Kidney tubule cell (primary cell): Measurements from ENCODE around the gene DTX3.
A peak's percentile ranks its signal among the peaks of the same experiment; 100 is the strongest.
"Not testable (repeated sequence)": the region's sequence is repeated elsewhere in the genome, so short reads cannot be mapped to it uniquely, and the experiment has no call there.

ENCODE experiments used
- DNase-seq: peaks from one replicate; pipeline ENCODE4 v3.0.0-alpha.2; 2018; ENCODE audit warnings: low spot score

DTX3 gene

DNA sequence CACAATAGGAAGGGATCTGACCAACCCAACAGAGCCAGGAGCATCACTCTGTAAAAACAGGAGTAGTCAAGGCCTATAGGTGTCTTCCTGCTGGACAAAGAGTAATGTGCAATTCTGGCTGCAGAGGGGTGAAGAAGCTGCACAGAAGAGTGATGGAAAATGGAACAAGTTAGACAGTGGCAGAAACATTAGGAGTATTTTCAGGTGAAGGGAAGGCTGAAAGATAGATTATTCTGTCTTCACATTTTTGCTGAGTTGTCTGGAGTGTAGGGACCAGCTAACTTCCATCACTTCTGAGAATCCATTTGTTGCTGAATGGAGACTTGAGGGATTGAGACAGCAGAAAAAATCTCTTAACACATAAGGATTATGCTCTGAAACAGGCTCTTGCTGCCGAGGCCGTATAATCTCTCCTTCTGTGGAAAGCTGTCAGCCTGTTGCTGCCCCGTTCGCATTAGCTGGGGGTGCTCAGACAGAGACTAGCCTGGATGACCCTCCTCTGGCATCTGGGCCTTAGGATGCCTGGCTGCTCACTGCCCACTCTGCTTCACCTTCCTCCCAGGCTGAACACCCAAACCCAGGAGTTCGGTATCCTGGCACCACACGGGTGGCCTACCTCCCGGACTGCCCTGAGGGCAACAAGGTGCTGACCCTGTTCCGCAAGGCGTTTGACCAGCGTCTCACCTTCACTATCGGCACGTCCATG lies 3.5 kb downstream of the DTX3 start:
- DNase-seq, result no peak

DNA sequence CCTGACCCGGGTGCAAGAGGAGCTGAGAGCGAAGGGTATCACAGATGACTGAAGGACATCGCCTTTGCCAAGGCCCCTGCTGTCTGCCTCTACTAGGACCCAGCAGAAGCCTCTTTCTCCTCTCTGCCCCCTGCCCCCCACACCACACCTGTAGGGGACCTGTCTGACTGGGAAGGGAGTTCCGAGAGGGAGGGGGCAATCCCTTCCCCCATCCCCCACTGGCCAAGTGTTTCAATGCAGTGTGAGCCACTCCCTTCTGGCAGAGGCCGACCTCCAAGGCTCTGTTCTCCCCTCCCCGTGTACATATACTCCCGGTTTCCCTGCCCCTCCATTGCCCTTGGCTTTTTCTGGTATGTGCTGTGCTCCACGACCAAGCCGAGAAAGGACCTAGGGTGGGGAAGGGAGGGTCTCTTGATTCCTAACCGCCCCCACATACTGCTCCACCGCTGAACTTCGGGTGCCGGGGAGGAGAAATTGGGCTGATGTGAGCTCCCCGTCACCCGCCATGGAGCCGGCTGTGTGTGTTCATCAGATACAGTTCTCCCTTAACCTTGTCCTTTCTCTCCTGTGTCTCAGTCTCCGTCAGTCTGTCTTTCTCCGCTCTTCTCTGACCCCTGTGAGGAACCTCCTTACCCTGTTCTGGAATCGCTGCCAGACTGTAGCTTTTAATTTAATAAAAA lies 4.6 kb downstream of the DTX3 start:
- DNase-seq, result no peak

DNA sequence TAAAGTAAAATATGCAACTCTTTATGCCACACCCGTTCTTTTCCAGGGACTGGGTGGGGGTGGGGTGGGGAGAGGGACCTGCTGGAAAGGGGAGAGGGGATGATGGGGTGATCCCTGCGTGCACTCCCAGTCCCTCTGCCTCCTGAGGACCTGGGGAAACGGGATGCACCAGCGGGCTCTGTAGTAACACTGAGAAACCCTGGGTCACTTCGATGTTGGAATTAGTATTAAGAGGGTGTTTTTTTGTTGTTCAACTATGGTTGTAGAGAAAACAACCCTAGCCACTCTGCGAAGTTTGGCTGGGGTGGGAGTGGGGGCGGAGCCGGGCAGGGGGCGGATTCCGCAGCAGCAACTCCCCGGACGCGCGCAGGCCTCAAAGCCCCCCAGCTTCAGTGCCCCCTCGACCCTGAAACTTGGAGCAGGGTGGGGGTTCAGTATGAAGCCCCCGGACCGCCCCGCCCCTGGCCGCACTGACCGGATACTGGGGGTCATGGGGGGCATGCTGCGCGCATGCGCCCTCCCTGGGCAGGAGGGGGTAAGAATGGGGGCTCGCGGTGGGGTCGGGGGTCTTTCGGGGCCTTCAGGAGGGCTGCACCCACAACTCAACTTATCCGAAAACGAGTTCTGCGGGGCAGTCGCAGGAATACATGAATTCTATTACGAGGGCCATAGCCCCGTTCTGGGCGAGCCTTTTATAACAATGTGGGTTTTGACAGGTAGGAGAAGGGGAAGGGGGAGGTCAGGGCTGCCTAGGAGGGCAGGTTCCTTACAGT lies 5.3 kb downstream of the DTX3 start:
- no peak for DNase-seq

DNA sequence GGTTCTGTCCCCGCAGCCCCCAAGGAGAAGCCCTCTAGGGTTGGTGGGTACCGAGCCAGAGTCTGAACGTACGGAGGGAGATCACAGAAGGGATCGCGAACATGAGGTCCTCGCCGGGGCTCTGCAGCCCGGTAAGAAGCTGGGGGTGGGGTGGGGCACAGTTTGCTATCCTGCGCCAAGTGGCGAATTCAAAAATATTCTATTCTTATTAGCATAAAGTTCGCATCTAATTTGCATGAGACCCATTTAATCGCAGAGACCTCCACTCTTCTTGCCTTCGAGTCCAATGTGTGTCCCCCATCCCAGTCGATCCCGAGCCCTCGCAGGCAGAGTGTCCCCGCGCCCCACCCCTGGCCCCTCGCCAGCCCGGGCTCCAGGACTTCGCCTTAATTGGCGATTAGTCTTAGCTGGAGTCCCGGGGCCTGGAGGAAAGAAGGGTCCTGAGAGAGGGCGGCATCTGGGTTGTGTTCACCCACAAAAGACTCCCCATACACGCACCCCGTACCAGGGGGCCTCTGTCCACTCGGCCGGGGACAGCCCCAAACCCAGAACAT lies 6.0 kb downstream of the DTX3 start:
- DNase-seq, result no peak

GRCh38 chr12:57611108-57611826 lies 6.6 kb downstream of the DTX3 start, which contains the start of gene ARHGEF25:
TSS of gene ARHGEF25 (plus strand) at chr12:57611435. CDS start at chr12:57611895, 460 bp downstream.
- DNase-seq, result no peak

- no peak for DNase-seq
Measured at GRCh38 chr12:57611827-57612710, 7.4 kb downstream of the DTX3 start.

DNA sequence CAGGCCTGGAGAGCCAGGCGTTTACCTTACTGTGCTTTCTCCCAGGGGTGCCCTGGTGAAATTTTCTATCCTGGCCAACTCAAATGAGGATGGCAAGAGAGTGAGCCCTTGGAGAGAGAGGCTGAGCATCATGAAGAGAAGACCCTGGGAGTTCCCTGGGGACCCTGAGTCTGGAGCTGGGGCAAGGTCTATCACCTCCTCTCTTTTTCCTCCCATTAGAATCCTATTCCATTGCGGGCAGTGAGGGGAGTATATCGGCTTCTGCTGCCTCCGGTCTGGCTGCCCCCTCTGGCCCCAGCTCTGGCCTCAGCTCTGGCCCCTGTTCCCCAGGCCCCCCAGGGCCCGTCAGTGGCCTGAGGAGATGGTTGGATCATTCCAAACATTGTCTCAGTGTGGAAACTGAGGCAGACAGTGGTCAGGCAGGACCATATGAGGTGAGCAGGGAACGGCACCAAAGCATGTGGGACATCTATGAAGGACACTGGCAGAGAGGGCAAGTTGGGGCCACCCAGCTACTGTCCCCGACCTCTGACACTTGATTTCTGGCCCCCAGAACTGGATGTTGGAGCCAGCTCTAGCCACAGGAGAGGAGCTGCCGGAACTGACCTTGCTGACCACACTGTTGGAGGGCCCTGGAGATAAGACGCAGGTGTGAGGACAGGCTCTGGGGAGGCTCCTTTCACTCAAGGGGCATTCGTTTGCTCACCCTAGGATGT lies 8.2 kb downstream of the DTX3 start:
- no peak for DNase-seq

DNA sequence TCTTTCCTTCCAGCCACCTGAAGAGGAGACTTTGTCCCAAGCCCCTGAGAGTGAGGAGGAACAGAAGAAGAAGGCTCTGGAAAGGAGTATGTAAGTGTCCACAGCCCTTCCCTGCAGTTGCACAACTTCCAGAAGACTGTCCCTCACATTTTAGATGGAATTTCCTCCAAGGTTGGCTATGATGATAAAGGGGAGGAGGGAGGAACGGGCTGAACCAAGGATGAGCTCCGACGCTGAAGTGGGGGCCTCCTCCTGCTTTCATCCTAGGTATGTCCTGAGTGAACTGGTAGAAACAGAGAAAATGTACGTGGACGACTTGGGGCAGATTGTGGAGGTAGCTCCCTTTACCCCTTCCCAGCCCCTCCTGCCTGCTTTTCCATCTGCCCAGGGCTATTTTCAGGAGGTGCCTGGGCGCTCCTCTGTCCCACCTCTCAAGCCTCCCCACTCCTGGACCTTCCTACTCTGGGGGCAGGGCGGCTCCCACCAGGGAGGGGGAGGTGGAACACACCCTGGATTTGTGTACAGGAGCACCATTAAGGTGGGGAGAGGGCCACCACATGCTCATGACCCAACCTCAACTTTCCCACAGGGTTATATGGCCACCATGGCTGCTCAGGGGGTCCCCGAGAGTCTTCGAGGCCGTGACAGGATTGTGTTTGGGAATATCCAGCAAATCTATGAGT lies 8.9 kb downstream of the DTX3 start:
- DNase-seq, result no peak

DNA sequence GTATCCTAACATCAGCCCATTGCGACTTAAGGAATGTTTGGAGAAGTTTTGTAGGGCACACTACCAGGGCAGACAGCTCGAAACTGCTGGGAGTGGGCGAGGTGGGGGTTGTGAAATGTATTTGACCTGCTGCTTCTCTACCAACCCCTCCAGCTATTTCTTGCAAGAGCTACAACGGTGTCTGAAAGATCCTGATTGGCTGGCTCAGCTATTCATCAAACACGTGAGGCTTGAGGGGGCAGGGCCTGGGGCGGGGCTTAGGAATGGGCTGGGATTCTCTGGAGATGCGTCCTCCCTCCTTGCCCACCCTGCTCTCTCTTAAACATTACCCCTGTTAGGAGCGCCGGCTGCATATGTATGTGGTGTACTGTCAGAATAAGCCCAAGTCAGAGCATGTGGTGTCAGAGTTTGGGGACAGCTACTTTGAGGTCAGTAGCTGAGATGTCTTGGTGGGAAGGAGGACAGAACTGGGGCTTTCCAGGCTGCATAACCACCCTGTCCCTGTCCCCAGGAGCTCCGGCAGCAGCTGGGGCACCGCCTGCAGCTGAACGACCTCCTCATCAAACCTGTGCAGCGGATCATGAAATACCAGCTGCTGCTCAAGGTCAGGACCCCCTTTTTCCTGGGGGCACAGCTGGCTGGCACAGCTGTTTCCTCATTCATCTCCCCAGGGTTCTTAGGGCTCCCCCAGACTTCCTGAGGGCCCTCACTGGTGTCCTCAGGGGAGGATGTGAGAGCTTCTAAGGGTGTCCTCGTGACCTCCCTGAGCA lies 9.7 kb downstream of the DTX3 start:
- DNase-seq, result no peak

DNA sequence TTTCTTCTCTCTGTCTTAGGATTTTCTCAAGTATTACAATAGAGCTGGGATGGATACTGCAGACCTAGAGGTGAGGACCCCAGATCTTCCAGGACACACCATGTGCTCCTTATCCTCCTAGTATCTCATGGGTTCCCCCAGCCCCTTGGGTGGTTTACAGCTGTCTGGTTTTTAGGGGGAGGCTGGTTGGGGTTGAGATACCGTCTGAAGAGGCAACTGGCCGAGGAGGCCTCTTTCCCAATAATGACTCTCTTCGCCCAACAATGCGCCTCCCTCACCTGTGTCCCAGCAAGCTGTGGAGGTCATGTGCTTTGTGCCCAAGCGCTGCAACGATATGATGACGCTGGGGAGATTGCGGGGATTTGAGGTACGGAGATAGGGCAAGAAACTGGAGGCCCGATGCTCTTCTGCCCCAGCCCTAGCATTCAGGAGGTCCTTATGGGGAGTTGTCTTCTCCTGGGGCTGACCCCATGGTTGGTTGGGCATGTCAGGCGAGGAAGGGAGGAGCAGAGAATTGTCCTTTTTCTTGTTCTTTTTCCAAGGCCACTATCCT lies 10.4 kb downstream of the DTX3 start:
- DNase-seq, result no peak

GRCh38 chr12:57615637-57616036 lies 11.0 kb downstream of the DTX3 start:
- DNase-seq, result no peak

DNA sequence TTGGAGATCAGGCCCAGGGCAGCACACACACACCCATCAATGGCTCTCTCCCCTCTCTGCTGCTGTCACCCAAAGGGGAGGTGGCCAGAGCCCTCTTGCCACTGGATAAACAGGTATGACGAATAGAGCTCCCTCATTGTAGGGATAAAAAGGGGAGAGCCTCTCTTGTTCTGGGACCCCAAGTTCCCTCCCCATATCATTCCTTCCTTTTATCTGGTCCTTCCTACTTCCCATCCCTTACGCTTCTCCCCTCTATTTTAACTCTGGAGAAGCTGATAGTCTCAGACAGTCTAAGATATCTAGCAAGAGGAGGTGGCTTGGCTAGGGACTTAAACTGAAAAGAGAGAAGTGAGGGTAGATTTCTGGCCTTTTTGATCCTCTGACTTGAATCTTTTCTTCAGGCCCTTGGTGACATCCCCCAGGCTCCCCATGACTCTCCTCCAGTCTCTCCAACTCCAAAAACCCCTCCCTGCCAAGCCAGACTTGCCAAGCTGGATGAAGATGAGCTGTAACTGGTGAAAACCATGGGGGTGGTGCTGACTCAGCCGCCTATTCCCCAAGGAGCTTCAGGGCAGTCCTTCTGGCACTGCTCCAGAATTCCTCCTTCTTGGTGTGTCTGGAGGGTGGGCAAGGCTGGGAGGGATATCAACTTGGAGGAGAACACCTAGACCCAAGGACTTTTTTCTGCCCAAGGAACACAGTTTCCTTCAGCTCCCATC lies 11.9 kb downstream of the DTX3 start:
- DNase-seq, result peak; percentile 29

- no peak for DNase-seq
Measured at GRCh38 chr12:57617942-57618341, 13.3 kb downstream of the DTX3 start.

- DNase-seq, result not testable (repeated sequence)
Measured at GRCh38 chr12:57618431-57618830, 13.8 kb downstream of the DTX3 start.

- no peak for DNase-seq
Measured at GRCh38 chr12:57618966-57619433, 14.4 kb downstream of the DTX3 start.

GRCh38 chr12:57619434-57620244 lies 15.0 kb downstream of the DTX3 start:
- no peak for DNase-seq
